ENCODE measurements around the gene GNAQ.

- TF ChIP-seq CTCF (IDR thresholded peaks at IDR 0.05; ENCODE audit: low read depth, low read length, missing input control): no peak
- no peak for TF ChIP-seq YY1 (IDR thresholded peaks at IDR 0.05)
- TF ChIP-seq, protein P1, sequence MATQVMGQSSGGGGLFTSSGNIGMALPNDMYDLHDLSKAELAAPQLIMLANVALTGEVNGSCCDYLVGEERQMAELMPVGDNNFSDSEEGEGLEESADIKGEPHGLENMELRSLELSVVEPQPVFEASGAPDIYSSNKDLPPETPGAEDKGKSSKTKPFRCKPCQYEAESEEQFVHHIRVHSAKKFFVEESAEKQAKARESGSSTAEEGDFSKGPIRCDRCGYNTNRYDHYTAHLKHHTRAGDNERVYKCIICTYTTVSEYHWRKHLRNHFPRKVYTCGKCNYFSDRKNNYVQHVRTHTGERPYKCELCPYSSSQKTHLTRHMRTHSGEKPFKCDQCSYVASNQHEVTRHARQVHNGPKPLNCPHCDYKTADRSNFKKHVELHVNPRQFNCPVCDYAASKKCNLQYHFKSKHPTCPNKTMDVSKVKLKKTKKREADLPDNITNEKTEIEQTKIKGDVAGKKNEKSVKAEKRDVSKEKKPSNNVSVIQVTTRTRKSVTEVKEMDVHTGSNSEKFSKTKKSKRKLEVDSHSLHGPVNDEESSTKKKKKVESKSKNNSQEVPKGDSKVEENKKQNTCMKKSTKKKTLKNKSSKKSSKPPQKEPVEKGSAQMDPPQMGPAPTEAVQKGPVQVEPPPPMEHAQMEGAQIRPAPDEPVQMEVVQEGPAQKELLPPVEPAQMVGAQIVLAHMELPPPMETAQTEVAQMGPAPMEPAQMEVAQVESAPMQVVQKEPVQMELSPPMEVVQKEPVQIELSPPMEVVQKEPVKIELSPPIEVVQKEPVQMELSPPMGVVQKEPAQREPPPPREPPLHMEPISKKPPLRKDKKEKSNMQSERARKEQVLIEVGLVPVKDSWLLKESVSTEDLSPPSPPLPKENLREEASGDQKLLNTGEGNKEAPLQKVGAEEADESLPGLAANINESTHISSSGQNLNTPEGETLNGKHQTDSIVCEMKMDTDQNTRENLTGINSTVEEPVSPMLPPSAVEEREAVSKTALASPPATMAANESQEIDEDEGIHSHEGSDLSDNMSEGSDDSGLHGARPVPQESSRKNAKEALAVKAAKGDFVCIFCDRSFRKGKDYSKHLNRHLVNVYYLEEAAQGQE (IDR thresholded peaks at IDR 0.05): no peak
- TF ChIP-seq ZBTB33 (IDR thresholded peaks at IDR 0.05): no peak
- no peak for TF ChIP-seq MAX (IDR thresholded peaks at IDR 0.05)
- TF ChIP-seq RXRA (IDR thresholded peaks at IDR 0.05): no peak
- TF ChIP-seq EGR1 (IDR thresholded peaks at IDR 0.05; ENCODE audit: low read depth in 2 of 2): no peak
These were observed 16.8 kb downstream of the GNAQ start for GRCh38 chr9:78014776-78015175.
